NB4 (cell line): ENCODE results near the gene CLEC12A.

Source experiments
- POLR2A ChIP-seq: IDR thresholded peaks from 2 replicates; pipeline ENCODE4 v1.6.1; 2011; ENCODE audit warnings: mild to moderate bottlenecking; ENCODE audit not compliant: insufficient read length; ENCODE audit errors: extremely low read depth
- TF ChIP-seq, protein P1 (sequence below): IDR thresholded peaks from one replicate; pipeline ENCODE4 v1.5.1; 2012; ENCODE audit warnings: low read depth, low read length
- TF ChIP-seq, protein P2 (sequence below): IDR thresholded peaks from 2 replicates; pipeline ENCODE4 v1.6.1; 2011; ENCODE audit warnings: low read depth, low read length

DNA sequence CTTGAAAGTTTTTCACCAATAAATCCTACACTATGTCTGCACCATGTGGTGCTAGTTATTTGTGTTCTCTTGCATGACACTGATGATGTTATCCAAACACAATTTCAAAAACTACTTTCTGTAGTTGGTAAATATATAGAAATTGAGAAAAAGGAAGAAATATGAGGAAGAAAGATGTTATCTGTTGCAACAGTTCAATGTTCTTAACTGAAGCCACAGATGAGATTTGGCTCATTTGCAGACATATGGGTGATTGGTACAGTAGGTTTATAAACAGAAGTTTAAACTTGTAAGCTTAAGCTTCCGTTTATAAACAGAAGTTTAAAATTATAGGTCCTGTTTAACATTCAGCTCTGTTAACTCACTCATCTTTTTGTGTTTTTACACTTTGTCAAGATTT, at the start of gene CLEC12A:
- TF ChIP-seq, protein P1, sequence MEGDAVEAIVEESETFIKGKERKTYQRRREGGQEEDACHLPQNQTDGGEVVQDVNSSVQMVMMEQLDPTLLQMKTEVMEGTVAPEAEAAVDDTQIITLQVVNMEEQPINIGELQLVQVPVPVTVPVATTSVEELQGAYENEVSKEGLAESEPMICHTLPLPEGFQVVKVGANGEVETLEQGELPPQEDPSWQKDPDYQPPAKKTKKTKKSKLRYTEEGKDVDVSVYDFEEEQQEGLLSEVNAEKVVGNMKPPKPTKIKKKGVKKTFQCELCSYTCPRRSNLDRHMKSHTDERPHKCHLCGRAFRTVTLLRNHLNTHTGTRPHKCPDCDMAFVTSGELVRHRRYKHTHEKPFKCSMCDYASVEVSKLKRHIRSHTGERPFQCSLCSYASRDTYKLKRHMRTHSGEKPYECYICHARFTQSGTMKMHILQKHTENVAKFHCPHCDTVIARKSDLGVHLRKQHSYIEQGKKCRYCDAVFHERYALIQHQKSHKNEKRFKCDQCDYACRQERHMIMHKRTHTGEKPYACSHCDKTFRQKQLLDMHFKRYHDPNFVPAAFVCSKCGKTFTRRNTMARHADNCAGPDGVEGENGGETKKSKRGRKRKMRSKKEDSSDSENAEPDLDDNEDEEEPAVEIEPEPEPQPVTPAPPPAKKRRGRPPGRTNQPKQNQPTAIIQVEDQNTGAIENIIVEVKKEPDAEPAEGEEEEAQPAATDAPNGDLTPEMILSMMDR: no peak
- TF ChIP-seq POLR2A: no peak
- TF ChIP-seq, protein P2, sequence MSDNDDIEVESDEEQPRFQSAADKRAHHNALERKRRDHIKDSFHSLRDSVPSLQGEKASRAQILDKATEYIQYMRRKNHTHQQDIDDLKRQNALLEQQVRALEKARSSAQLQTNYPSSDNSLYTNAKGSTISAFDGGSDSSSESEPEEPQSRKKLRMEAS: no peak
